NCI-H82 (cell line): ENCODE data around the gene ZNF281.

Experiments
- DNase-seq: peaks from one replicate; lab custom pipeline; 2025; lab: John Stamatoyannopoulos, UW

Gene ZNF281

GRCh38 chr1:200388791-200389190 is 21.0 kb downstream of the ZNF281 start:
- DNase-seq: no peak

- DNase-seq: no peak
These were observed 23.4 kb downstream of the ZNF281 start for GRCh38 chr1:200386416-200386815.

DNA sequence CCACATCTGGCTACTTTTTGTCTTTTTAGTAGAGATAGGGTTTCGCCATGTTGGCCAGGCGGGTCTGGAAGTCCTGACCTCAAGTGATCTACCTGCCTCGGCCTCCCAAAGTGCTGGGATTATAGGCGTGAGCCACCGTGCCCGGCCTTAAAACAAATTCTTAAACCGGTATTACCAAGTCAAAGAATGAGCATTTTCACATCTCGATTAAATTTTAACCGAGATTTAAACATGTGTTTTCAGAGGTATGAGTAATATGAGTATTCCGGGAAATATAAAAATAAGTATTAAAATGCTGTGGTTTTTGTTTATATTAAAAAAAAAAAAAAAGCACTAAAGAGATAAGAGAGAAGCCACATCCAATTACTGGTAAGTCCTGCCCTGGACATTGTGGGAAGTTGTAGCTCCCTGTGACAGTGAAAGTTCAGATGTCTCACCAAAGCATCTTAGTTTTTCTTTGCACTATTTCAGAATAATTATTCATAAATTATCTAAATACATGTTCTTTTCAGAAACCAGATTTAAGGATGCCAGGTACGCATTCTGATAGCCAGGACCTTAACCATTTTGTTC is 24.9 kb downstream of the ZNF281 start:
- no peak for DNase-seq

DNA sequence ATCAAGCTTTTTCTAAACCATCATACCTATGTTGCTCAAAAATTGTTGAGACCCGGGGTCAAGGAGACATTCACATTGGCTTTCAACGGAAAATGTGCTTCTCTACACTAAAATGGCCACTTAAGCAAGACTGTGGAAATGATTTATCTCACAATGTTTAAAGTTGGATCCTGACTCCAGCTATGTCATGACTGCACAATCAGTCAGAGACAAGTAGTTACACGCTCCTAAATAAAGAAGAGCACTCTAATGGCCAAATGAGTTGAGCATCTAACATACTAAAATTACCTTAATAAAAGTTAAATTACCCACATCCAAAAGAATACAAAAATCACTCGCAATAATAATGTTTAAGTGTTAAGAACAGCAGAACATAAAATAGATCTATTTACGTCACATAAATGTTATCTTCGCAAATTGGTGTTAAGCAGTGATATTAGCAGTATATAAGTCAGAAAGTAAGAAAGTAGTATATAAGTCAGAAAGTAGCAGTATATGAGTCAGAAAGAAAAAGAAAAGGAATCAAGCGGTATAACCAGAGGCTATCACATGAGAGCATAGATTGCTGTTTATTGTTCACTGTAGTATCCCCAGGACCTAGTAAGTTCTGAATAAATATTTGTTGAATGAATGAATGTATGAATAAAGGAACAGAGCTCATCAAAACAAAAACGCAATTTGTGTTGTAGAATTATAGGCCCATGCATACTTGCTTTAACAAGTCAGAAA is 28.4 kb downstream of the ZNF281 start:
- no peak for DNase-seq

GRCh38 chr1:200380589-200381021 is 29.2 kb downstream of the ZNF281 start:
- DNase-seq: no peak

- DNase-seq: no peak
These were observed 29.8 kb downstream of the ZNF281 start for GRCh38 chr1:200379940-200380588.

GRCh38 chr1:200379432-200379757 is 30.4 kb downstream of the ZNF281 start:
- no peak for DNase-seq

GRCh38 chr1:200378096-200378495 is 31.7 kb downstream of the ZNF281 start:
- DNase-seq: no peak

GRCh38 chr1:200376528-200376927 is 33.3 kb downstream of the ZNF281 start:
- no peak for DNase-seq

DNA sequence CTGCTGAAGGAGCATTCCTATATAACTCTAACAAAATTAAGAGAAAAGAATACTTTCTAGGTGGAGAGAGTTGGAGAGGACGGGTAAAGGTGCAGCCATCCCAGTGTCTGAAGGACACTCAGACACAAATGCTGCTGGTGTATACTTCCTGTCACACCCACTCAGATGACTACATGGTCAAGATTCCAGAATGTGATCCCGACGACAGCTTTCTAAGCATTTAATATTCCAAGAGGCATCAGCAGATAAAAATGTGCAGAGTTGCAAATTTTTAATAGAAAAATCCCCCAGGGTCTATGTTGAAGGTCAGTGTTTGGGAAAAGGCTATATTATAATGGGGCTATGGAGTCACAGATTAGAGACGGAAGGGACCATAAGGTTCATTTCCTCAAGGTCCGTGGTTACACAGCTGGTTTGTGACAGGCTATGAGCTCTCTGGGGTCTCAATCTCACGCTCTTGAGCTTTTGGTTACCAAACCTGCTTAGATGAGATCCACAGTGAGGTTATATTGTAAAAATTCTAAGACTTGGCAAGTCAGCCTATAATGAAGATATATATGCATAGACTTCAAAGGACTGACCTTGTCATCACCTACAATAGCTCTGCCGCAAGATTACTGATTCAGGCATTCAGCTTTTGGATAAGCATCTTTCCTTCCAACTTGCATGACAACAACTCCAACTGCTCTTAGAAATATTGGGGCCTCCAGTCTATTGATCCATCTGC is 35.1 kb downstream of the ZNF281 start:
- no peak for DNase-seq

DNA sequence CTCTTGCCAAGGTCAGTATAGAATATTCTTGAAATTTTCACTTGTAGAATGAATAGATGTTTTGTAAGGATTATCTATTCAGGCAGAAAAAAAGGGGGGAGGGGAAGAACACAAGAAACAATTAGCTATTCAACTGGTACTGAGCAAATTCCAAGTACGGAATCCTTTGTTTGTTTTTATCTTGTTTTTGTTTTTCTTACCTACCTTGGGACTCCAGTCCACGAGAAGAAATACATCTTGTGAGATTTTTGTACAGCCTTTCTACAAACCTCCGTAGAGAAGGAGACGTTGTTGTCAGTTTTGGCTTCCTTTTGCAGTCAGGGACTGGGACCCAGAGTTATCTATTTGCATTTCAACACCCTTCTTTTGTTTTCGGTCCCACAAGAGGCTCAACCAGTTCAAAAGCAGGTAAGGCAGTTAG is 36.0 kb downstream of the ZNF281 start:
- DNase-seq: no peak

GRCh38 chr1:200372885-200373181 is 37.0 kb downstream of the ZNF281 start:
- DNase-seq: no peak

GRCh38 chr1:200372095-200372884 is 37.5 kb downstream of the ZNF281 start:
- no peak for DNase-seq

DNA sequence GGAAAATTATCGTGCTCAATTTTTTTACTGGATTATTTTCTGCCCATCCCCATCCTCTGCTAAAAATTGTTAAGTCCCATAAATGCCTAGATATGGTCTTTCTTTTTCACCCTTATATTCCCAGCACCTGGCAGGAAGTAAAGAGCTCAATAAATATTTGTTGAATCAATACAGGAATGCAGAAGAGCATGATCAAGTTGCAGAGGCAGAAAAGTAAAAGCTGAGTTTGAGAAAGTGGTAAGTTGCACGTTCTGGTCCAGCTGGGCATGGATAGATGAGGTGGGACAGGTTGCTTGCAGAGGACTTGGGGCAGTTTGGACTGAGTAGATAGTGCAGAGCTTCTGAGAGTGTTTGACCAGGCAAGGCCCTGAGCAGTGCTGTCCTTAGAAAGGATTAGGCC is 40.1 kb downstream of the ZNF281 start:
- no peak for DNase-seq

DNA sequence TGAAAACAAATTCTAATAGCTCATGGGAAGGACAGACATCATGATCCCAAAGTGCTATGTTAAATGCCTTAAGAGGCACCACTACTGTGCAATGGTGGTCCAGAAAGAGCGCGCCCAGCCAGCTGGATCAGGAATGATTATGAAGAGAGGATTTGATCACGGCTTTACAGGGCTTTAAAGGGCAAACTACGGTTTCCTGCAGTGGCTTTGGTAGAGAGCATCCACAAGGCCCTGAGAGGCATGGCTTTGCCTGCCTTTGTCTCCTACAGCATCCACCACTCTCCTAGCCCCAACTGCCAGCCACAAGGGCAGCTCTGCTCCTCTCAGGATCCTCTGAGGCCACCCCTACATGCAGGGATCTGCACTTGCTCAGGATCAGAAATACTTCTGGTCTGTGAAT is 40.7 kb downstream of the ZNF281 start:
- DNase-seq: peak; percentile 85

GRCh38 chr1:200368556-200368955 is 41.3 kb downstream of the ZNF281 start:
- DNase-seq: no peak

GRCh38 chr1:200367841-200368534 is 41.8 kb downstream of the ZNF281 start:
- DNase-seq: peak; percentile 65

GRCh38 chr1:200366577-200367253 is 43.1 kb downstream of the ZNF281 start:
- no peak for DNase-seq

DNA sequence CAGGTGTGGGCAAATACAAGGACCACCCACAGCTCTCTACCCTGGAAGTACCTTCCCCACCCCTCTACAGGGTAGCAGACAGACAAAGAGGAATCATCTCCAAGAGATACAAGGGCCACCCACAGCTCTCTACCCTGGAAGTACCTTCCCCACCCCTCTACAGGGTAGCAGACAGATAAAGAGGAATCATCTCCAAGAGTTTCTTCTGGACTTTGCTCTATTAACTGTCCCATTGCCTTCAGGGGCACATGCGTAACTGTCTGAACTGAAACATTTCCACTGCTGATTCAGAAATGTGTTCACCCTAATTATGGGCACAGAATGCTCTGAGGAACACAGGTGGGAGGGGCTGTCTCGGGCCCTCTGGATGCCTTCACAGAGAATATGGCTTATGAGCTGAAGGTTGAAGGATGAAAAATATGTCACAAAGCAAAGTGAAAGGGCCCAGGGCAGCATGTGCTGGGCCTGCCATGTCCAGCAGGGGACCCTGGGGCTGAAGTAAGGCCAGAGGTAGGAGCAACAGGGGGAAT is 43.9 kb downstream of the ZNF281 start:
- no peak for DNase-seq

- DNase-seq: no peak
These were observed 45.0 kb downstream of the ZNF281 start for GRCh38 chr1:200364831-200365230.
